ENCODE results near the gene VSTM1. TPM values are rescaled to one million over a fixed set of nuclear protein-coding genes. Genes with fewer than 3 reads are reported as not detected.
"Not testable (repeated sequence)": the region's sequence is repeated elsewhere in the genome, so short reads cannot be mapped to it uniquely, and the experiment has no call there.

Gene VSTM1
- total RNA-seq, 2 donors from 2014 or later: not detected

- Mint-ChIP-seq H3K36me3 (no peaks in the 10 kb centered on the region), H3K4me1 (ENCODE audit: low read depth in 2 of 2) (no peaks in the 10 kb centered on the region), H3K4me3 (no peak overlapping the region), H3K9me3 (no peaks in the 10 kb centered on the region), H3K27ac (no peak overlapping the region), H3K27me3 (peaks cover 17 to 19% of the 10 kb centered on the region in 2 donors)
- DNase-seq (ENCODE audit: low spot score) (no peak), ATAC-seq (no peak)
Observed at GRCh38 chr19:54041969-54042606, 21.6 kb downstream of the VSTM1 start.

- Mint-ChIP-seq H3K36me3 (no peaks in the 10 kb centered on the region), H3K27me3 (peaks cover 3 to 4% of the 10 kb centered on the region in 2 donors)
- no peak for ATAC-seq
Observed at GRCh38 chr19:54040003-54040402, 23.7 kb downstream of the VSTM1 start.

GRCh38 chr19:54036542-54036941 is 27.2 kb downstream of the VSTM1 start:
- not testable (repeated sequence) for H3K27me3 Mint-ChIP-seq; H3K27ac Mint-ChIP-seq; H3K9me3 Mint-ChIP-seq; ATAC-seq; H3K36me3 Mint-ChIP-seq; H3K4me3 Mint-ChIP-seq; DNase-seq (ENCODE audit: low spot score); H3K4me1 Mint-ChIP-seq (ENCODE audit: low read depth in 2 of 2)

More at GRCh38 chr19:54040003-54040402, 23.7 kb downstream of the VSTM1 start:
- Mint-ChIP-seq H3K9me3 (no peaks in the 10 kb centered on the region), H3K4me1 (ENCODE audit: low read depth in 2 of 2) (no peaks in the 10 kb centered on the region), H3K27ac (no peak overlapping the region), H3K4me3 (no peak overlapping the region)
- DNase-seq (ENCODE audit: low spot score): no peak

- peaks cover 10 to 15% of the 10 kb centered on the region in 2 donors for H3K27me3 Mint-ChIP-seq
- no peaks in the 10 kb centered on the region for H3K36me3 Mint-ChIP-seq
- no peak for DNase-seq (ENCODE audit: low spot score)
- no peak for ATAC-seq
- no peaks in the 10 kb centered on the region for H3K9me3 Mint-ChIP-seq
- no peak overlapping the region for H3K4me3 Mint-ChIP-seq
- H3K27ac Mint-ChIP-seq: no peak overlapping the region
- no peaks in the 10 kb centered on the region for H3K4me1 Mint-ChIP-seq (ENCODE audit: low read depth in 2 of 2)
Observed at GRCh38 chr19:54035215-54036178, 28.2 kb downstream of the VSTM1 start.

GRCh38 chr19:54030895-54031586 is 32.7 kb downstream of the VSTM1 start:
- H3K27ac Mint-ChIP-seq: no peak overlapping the region
- H3K9me3 Mint-ChIP-seq: no peaks in the 10 kb centered on the region
- H3K36me3 Mint-ChIP-seq: no peaks in the 10 kb centered on the region
- ATAC-seq: no peak
- DNase-seq (ENCODE audit: low spot score): no peak
- peaks cover 2 to 4% of the 10 kb centered on the region in 2 donors for H3K4me1 Mint-ChIP-seq (ENCODE audit: low read depth in 2 of 2)
- peaks cover 17 to 26% of the 10 kb centered on the region in 2 donors for H3K27me3 Mint-ChIP-seq
- H3K4me3 Mint-ChIP-seq: no peak overlapping the region

- Mint-ChIP-seq H3K27ac (no peak overlapping the region), H3K27me3 (peaks cover 19 to 26% of the 10 kb centered on the region in 2 donors), H3K4me1 (ENCODE audit: low read depth in 2 of 2) (peaks cover 2 to 4% of the 10 kb centered on the region in 2 donors), H3K36me3 (no peaks in the 10 kb centered on the region), H3K4me3 (no peak overlapping the region), H3K9me3 (no peaks in the 10 kb centered on the region)
- no peak for ATAC-seq
- DNase-seq (ENCODE audit: low spot score): peak; percentile 63
Observed at GRCh38 chr19:54029930-54030490, 33.7 kb downstream of the VSTM1 start.

GRCh38 chr19:54029301-54029700 is 34.4 kb downstream of the VSTM1 start:
- no peak overlapping the region for H3K27ac Mint-ChIP-seq
- peaks cover 19 to 26% of the 10 kb centered on the region in 2 donors for H3K27me3 Mint-ChIP-seq
- no peaks in the 10 kb centered on the region for H3K9me3 Mint-ChIP-seq
- no peak for DNase-seq (ENCODE audit: low spot score)
- H3K4me1 Mint-ChIP-seq (ENCODE audit: low read depth in 2 of 2): peaks cover 2 to 4% of the 10 kb centered on the region in 2 donors
- H3K36me3 Mint-ChIP-seq: no peaks in the 10 kb centered on the region
- no peak for ATAC-seq
- no peak overlapping the region for H3K4me3 Mint-ChIP-seq

- Mint-ChIP-seq H3K36me3 (no peaks in the 10 kb centered on the region), H3K4me1 (ENCODE audit: low read depth in 2 of 2) (peaks cover 4 to 6% of the 10 kb centered on the region in 2 donors), H3K4me3 (no peak overlapping the region), H3K27me3 (peaks cover 15 to 26% of the 10 kb centered on the region in 2 donors), H3K27ac (no peak overlapping the region), H3K9me3 (no peaks in the 10 kb centered on the region)
- no peak for ATAC-seq
- DNase-seq (ENCODE audit: low spot score): no peak
Observed at GRCh38 chr19:54026656-54027055, 37.0 kb downstream of the VSTM1 start.

GRCh38 chr19:54024660-54025059 is 39.0 kb downstream of the VSTM1 start:
- H3K27ac Mint-ChIP-seq: no peak overlapping the region
- ATAC-seq (no peak), DNase-seq (ENCODE audit: low spot score) (no peak)
- peaks cover 0 to 8% of the 10 kb centered on the region in 2 donors for H3K4me1 Mint-ChIP-seq (ENCODE audit: low read depth in 2 of 2)
- H3K36me3 Mint-ChIP-seq: no peaks in the 10 kb centered on the region
- no peak overlapping the region for H3K4me3 Mint-ChIP-seq
- H3K27me3 Mint-ChIP-seq: peaks cover 6 to 9% of the 10 kb centered on the region in 2 donors
- no peaks in the 10 kb centered on the region for H3K9me3 Mint-ChIP-seq

GRCh38 chr19:54023191-54023590 is 40.5 kb downstream of the VSTM1 start:
- peaks cover 0 to 8% of the 10 kb centered on the region in 2 donors for H3K4me1 Mint-ChIP-seq (ENCODE audit: low read depth in 2 of 2)
- peaks cover 0 to 2% of the 10 kb centered on the region in 2 donors for H3K27me3 Mint-ChIP-seq

GRCh38 chr19:54021932-54022331 is 41.8 kb downstream of the VSTM1 start:
- Mint-ChIP-seq H3K9me3 (no peaks in the 10 kb centered on the region), H3K27ac (no peak overlapping the region), H3K4me3 (no peak overlapping the region), H3K27me3 (peaks cover 0 to 8% of the 10 kb centered on the region in 2 donors), H3K4me1 (ENCODE audit: low read depth in 2 of 2) (peaks cover 0 to 8% of the 10 kb centered on the region in 2 donors), H3K36me3 (no peaks in the 10 kb centered on the region)
- DNase-seq (ENCODE audit: low spot score) (peak; percentile 28), ATAC-seq (no peak)

More at GRCh38 chr19:54023191-54023590, 40.5 kb downstream of the VSTM1 start:
- no peak overlapping the region for H3K27ac Mint-ChIP-seq
- H3K4me3 Mint-ChIP-seq: no peak overlapping the region
- H3K36me3 Mint-ChIP-seq: no peaks in the 10 kb centered on the region
- ATAC-seq (no peak), DNase-seq (ENCODE audit: low spot score) (no peak)
- H3K9me3 Mint-ChIP-seq: no peaks in the 10 kb centered on the region

GRCh38 chr19:54021363-54021762 is 42.3 kb downstream of the VSTM1 start:
- H3K4me3 Mint-ChIP-seq: no peak overlapping the region
- H3K4me1 Mint-ChIP-seq (ENCODE audit: low read depth in 2 of 2): peaks cover 0 to 8% of the 10 kb centered on the region in 2 donors
- H3K36me3 Mint-ChIP-seq: no peaks in the 10 kb centered on the region
- H3K9me3 Mint-ChIP-seq: no peaks in the 10 kb centered on the region
- peak; percentile 50 for DNase-seq (ENCODE audit: low spot score)
- H3K27ac Mint-ChIP-seq: no peak overlapping the region
- H3K27me3 Mint-ChIP-seq: peaks cover 2 to 8% of the 10 kb centered on the region in 2 donors
- ATAC-seq: no peak

- peaks cover 22 to 25% of the 10 kb centered on the region in 2 donors for H3K27me3 Mint-ChIP-seq
Observed at GRCh38 chr19:54017261-54017660, 46.4 kb downstream of the VSTM1 start.

More at GRCh38 chr19:54017261-54017660, 46.4 kb downstream of the VSTM1 start:
- Mint-ChIP-seq H3K27ac (peak overlapping the region in 1 of 2 donors; percentile 49), H3K4me1 (ENCODE audit: low read depth in 2 of 2) (peaks cover 0 to 4% of the 10 kb centered on the region in 2 donors), H3K4me3 (no peak overlapping the region), H3K36me3 (no peaks in the 10 kb centered on the region), H3K9me3 (no peaks in the 10 kb centered on the region)
- DNase-seq (ENCODE audit: low spot score) (no peak), ATAC-seq (no peak)

Data from natural killer cell treated with Interleukin-12 subunit alpha and Interleukin-12 subunit beta and Interleukin-15 and Interleukin-18, amount 100 ng/mL, for 72 hours (primary cell).